ENCODE data around the gene KRTAP5-5. TPM values are rescaled to one million over a fixed set of nuclear protein-coding genes. Genes with fewer than 3 reads are reported as not detected.

The KRTAP5-5 gene
- total and polyA plus RNA-seq, 10 of the 15 experiments (the other 5 are each of a cell fraction or from before 2014, with no cell fraction given), result not detected

GRCh38 chr11:1648653-1649420 is 19.3 kb downstream of the KRTAP5-5 start (continued):
- TF ChIP-seq ZNF687 (IDR thresholded peaks at IDR 0.05), result no peak
- no peak for TF ChIP-seq TARDBP (IDR thresholded peaks at IDR 0.05; ENCODE audit: borderline replicate concordance)
- no peak for TF ChIP-seq NR2C2 (IDR thresholded peaks at IDR 0.05; ENCODE audit: borderline replicate concordance, control insufficient read depth, insufficient read length, low read depth)

- intact Hi-C loops (cut with micrococcal nuclease; ENCODE audit: unreplicated experiment), result loop anchor here (5.0 kb wide), 2 partner anchors 42 to 182 kb away; partner anchors contain the start of gene SYT8
- POLR2A ChIA-PET, result no interaction called here
- no peak for TF ChIP-seq CUX1 (IDR thresholded peaks at IDR 0.05; ENCODE audit: insufficient replicate concordance, low read depth, low read length)
- TF ChIP-seq ZNF384 (IDR thresholded peaks at IDR 0.05; ENCODE audit: borderline replicate concordance, low read depth, low read length), result no peak
- no peak for TF ChIP-seq NFXL1 (IDR thresholded peaks at IDR 0.05; ENCODE audit: borderline replicate concordance)
- TF ChIP-seq CHD4 (IDR thresholded peaks at IDR 0.05), result no peak
- TF ChIP-seq EGR1 (IDR thresholded peaks at IDR 0.05; ENCODE audit: borderline replicate concordance in 1 of 2, low read depth in 2 of 2, low read length in 2 of 2), result no peak
- TF ChIP-seq FOS (IDR thresholded peaks at IDR 0.05; ENCODE audit: borderline replicate concordance, extremely low read depth, insufficient read length), result no peak
- no peak for TF ChIP-seq ZNF207 (IDR thresholded peaks at IDR 0.05; ENCODE audit: borderline replicate concordance)
Measured at GRCh38 chr11:1650034-1650917, 20.7 kb downstream of the KRTAP5-5 start.

More at GRCh38 chr11:1650034-1650917, 20.7 kb downstream of the KRTAP5-5 start:
- Histone ChIP-seq H3K4me1 (ENCODE audit: control insufficient read depth, insufficient read depth, low read length) (no peaks in the 10 kb centered on the region), H3K36me3 (ENCODE audit: control insufficient read depth in 2 of 2, insufficient read depth in 2 of 2, low read length in 1 of 2) (no peaks in the 10 kb centered on the region), H3K27me3 (replicated peaks in 1 of 2; ENCODE audit: control insufficient read depth in 2 of 2, insufficient read depth in 2 of 2, low read length in 1 of 2) (peaks cover 0 to 3% of the 10 kb centered on the region in 2 experiments; a peak in 1 of 4 replicates), H3K79me2 (ENCODE audit: control insufficient read depth, insufficient read depth, low read length) (no peaks in the 10 kb centered on the region), H3K27ac (ENCODE audit: control insufficient read depth, insufficient read depth) (no peak overlapping the region), H4K20me1 (ENCODE audit: control insufficient read depth, insufficient read depth) (no peaks in the 10 kb centered on the region), H3K4me3 (no peak overlapping the region), H3K9me3 (replicated peaks; ENCODE audit: control insufficient read depth, insufficient read depth, low read length) (no peaks in the 10 kb centered on the region), H2AFZ (ENCODE audit: control insufficient read depth, low read depth, low read length) (no peak overlapping the region), H3K4me2 (ENCODE audit: control insufficient read depth, insufficient read depth) (no peak overlapping the region), H3K9ac (ENCODE audit: control insufficient read depth, insufficient read depth, low read length) (no peak overlapping the region)
- WGBS (ENCODE audit: insufficient coverage, insufficient replicate concordance, low lambda C conversion rate, missing lambda C conversion rate), result 29% methylated on average over 15 of the region's 15 CpGs
- CTCF ChIA-PET, result interaction anchor here (0.7 to 1.7 kb wide), 3 partner anchors 44 to 501 kb away, joined by 3 to 10 read pairs (median 4); no protein-coding TSS in a partner anchor
- RAD21 ChIA-PET (ENCODE audit: unreplicated experiment), result interaction anchor here (2.1 kb wide), 1 partner anchor 182 kb away, joined by 8 read pairs; no protein-coding TSS in a partner anchor
- SMC1A ChIA-PET (ENCODE audit: uncharacterized antibody, unreplicated experiment), result no interaction called here
- BruUV-seq (replicated peaks), result no TSS peak
- FAIRE-seq (no peak), ATAC-seq (no peak), DNase-seq (ENCODE audit: low read depth, low spot score) (no peak)
- in situ Hi-C loops (cut with MboI), result no loop called here
